SK-N-SH (cell line): ENCODE data around the gene MAD1L1. TPM values are rescaled to one million over a fixed set of nuclear protein-coding genes. Genes with fewer than 3 reads are reported as not detected.

Source experiments
- CTCF ChIA-PET: fragments of 300-600, 350-600 bp; formaldehyde crosslinking; extraction: SDS; loops from one replicate; lab custom pipeline; 2021; lab: Yijun Ruan, JAX
- POLR2A ChIA-PET: fragments of 350-600 bp; sonication (Branson Sonifier 250); formaldehyde crosslinking; extraction: SDS; loops from one replicate; lab custom pipeline; 2020; ENCODE audit warnings: antibody characterized with exemption, inconsistent platforms; lab: Yijun Ruan, JAX
- DNase-seq: peaks from one replicate; pipeline ENCODE4 v3.0.0; 2012
- H2AFZ ChIP-seq: fragments of 200-600 bp; sonication (generic); 2 replicates; pipeline ENCODE4 v1.8.1; 2016; ENCODE audit warnings: antibody characterized with exemption, mild to moderate bottlenecking, low read depth
- H3F3A ChIP-seq: fragments of 200-600 bp; sonication (generic); replicated peaks from 2 replicates; pipeline ENCODE3; 2016; ENCODE audit warnings: antibody characterized with exemption, mild to moderate bottlenecking; ENCODE audit not compliant: insufficient read depth
- H3K27ac ChIP-seq, 2 experiments: fragments of 200-500 bp in 1 of 2; fragments of 200-600 bp in 1 of 2; sonication (Bioruptor generic) in 1 of 2; sonication (generic), shearing (Covaris generic) in 1 of 2; 2 replicates each; pipeline versions ENCODE4 v1.5.1 to v1.6.1; 2014 to 2016; ENCODE audit warnings: low read depth in 2 of 2, inconsistent platforms in 1 of 2, low read length in 1 of 2, mild to moderate bottlenecking in 1 of 2, mixed read lengths in 1 of 2
- H3K27me3 ChIP-seq: fragments of 200-600 bp; sonication (generic), shearing (Covaris generic); 2 replicates; pipeline ENCODE4 v1.6.1; 2016; ENCODE audit warnings: mixed run types; ENCODE audit not compliant: insufficient read depth
- H3K36me3 ChIP-seq, 2 experiments: fragments of 200-500 bp in 1 of 2; fragments of 200-600 bp in 1 of 2; sonication (Bioruptor generic) in 1 of 2; sonication (generic) in 1 of 2; replicated peaks in 1 of 2; 2 replicates each; pipeline versions ENCODE3 to v1.5.1; 2014 to 2016; ENCODE audit warnings: low read length in 1 of 2, mild to moderate bottlenecking in 1 of 2; ENCODE audit not compliant: insufficient read depth in 2 of 2, control insufficient read depth in 1 of 2
- H3K4me1 ChIP-seq, 2 experiments: fragments of 200-500 bp in 1 of 2; fragments of 200-600 bp in 1 of 2; sonication (Bioruptor generic) in 1 of 2; sonication (generic), shearing (Covaris generic) in 1 of 2; 2 replicates each; pipeline versions ENCODE4 v1.5.1 to v1.6.1; 2014 to 2016; ENCODE audit warnings: low read depth in 1 of 2, low read length in 1 of 2, mixed run types in 1 of 2; ENCODE audit not compliant: insufficient read depth in 2 of 2, control insufficient read depth in 1 of 2
- H3K4me2 ChIP-seq: fragments of 200-600 bp; sonication (generic), shearing (Covaris generic); 2 replicates; pipeline ENCODE4 v1.6.1; 2017; ENCODE audit warnings: mixed run types
- H3K4me3 ChIP-seq, 2 experiments: fragments of 200-500 bp in 1 of 2; fragments of 200-600 bp in 1 of 2; sonication (Bioruptor generic) in 1 of 2; sonication (generic), shearing (Covaris generic) in 1 of 2; 2 replicates each; pipeline versions ENCODE4 v1.5.1 to v1.8.1; 2014 to 2016; ENCODE audit warnings: low read depth in 2 of 2, inconsistent platforms in 1 of 2, low read length in 1 of 2, mild to moderate bottlenecking in 1 of 2, mixed read lengths in 1 of 2, moderate library complexity in 1 of 2
- H3K79me2 ChIP-seq: fragments of 200-600 bp; sonication (generic); 2 replicates; pipeline ENCODE4 v1.8.1; 2017; ENCODE audit warnings: mild to moderate bottlenecking; ENCODE audit not compliant: insufficient read depth
- H3K9ac ChIP-seq: fragments of 200-600 bp; sonication (generic); 2 replicates; pipeline ENCODE4 v1.6.1; 2017; ENCODE audit warnings: mixed run types
- H3K9me2 ChIP-seq: fragments of 200-600 bp; sonication (generic); 2 replicates; pipeline ENCODE4 v1.6.1; 2017; ENCODE audit warnings: mixed run types
- H3K9me3 ChIP-seq: fragments of 200-600 bp; sonication (generic); 2 replicates; pipeline ENCODE4 v1.6.1; 2017; ENCODE audit warnings: mixed run types, mild to moderate bottlenecking, moderate library complexity
- H4K20me1 ChIP-seq: fragments of 200-600 bp; sonication (generic); 2 replicates; pipeline ENCODE4 v1.6.1; 2017; ENCODE audit warnings: mild to moderate bottlenecking, mixed run types; ENCODE audit not compliant: insufficient read depth
- CHD2 ChIP-seq: fragments of 150-350 bp; IDR thresholded peaks from 2 replicates; pipeline ENCODE4 v1.6.1; 2018; ENCODE audit warnings: low read length; ENCODE audit not compliant: partially characterized antibody
- CTCF ChIP-seq: fragments of 200-600 bp; sonication (generic); IDR thresholded peaks from 2 replicates; pipeline ENCODE4 v1.6.1; 2017; ENCODE audit warnings: antibody characterized with exemption, mild to moderate bottlenecking, moderate library complexity
- ELF1 ChIP-seq: IDR thresholded peaks from 2 replicates; pipeline ENCODE4 v1.4.0; 2012
- EZH2phosphoT487 ChIP-seq: fragments of 200-600 bp; sonication (generic); IDR thresholded peaks from 2 replicates; pipeline ENCODE4 v1.6.1; 2017; ENCODE audit warnings: low read depth, mixed run types, mild to moderate bottlenecking, antibody characterized with exemption, moderate library complexity, borderline replicate concordance
- FOSL2 ChIP-seq: IDR thresholded peaks from 2 replicates; pipeline ENCODE4 v1.4.0; 2012; ENCODE audit warnings: low read depth, mild to moderate bottlenecking, moderate library complexity, borderline replicate concordance
- FOXJ3 ChIP-seq: sonication (generic); formaldehyde crosslinking; IDR thresholded peaks from 2 replicates; pipeline ENCODE4 v1.5.1; 2020; ENCODE audit warnings: mild to moderate bottlenecking, missing genetic modification reagents
- FOXM1 ChIP-seq: IDR thresholded peaks from 2 replicates; pipeline ENCODE4 v1.4.0; 2012; ENCODE audit warnings: low read depth, mild to moderate bottlenecking
- GABPA ChIP-seq: IDR thresholded peaks from 2 replicates; pipeline ENCODE4 v1.4.0; 2012; ENCODE audit warnings: low read depth, mild to moderate bottlenecking
- GATA2 ChIP-seq: sonication (generic); formaldehyde crosslinking; IDR thresholded peaks from 2 replicates; pipeline ENCODE4 v1.5.0; 2020; ENCODE audit warnings: mild to moderate bottlenecking, missing genetic modification reagents
- JUND ChIP-seq: IDR thresholded peaks from 2 replicates; pipeline ENCODE4 v1.4.0; 2012
- NFIC ChIP-seq: IDR thresholded peaks from 2 replicates; pipeline ENCODE4 v1.4.0; 2012; ENCODE audit warnings: borderline replicate concordance
- POLR2AphosphoS5 ChIP-seq: IDR thresholded peaks from 2 replicates; pipeline ENCODE4 v1.6.1; 2012; ENCODE audit warnings: low read depth, low read length
- RAD21 ChIP-seq: IDR thresholded peaks from 2 replicates; pipeline ENCODE4 v1.6.1; 2012; ENCODE audit warnings: mild to moderate bottlenecking, low read length
- REST ChIP-seq: IDR thresholded peaks from 2 replicates; pipeline ENCODE4 v1.6.1; 2012; ENCODE audit warnings: mild to moderate bottlenecking, low read depth, low read length, moderate library complexity
- RFX5 ChIP-seq: IDR thresholded peaks from 2 replicates; pipeline ENCODE4 v1.6.1; 2012; ENCODE audit warnings: mild to moderate bottlenecking, improper control_type of control experiment, low read length
- SIN3A ChIP-seq: IDR thresholded peaks from 2 replicates; pipeline ENCODE4 v1.6.1; 2012; ENCODE audit warnings: low read depth, mild to moderate bottlenecking, low read length, moderate library complexity, borderline replicate concordance
- TAF1 ChIP-seq: IDR thresholded peaks from 2 replicates; pipeline ENCODE4 v1.6.1; 2012; ENCODE audit warnings: low read depth, mild to moderate bottlenecking, low read length, moderate library complexity, borderline replicate concordance
- YY1 ChIP-seq: IDR thresholded peaks from 2 replicates; pipeline ENCODE4 v1.4.0; 2012; ENCODE audit warnings: low read depth, mild to moderate bottlenecking
- WGBS: methylation state at CpG from one replicate; pipeline ENCODE4 v1.1.6; 2017; ENCODE audit warnings: low lambda C conversion rate; 5-methylcytosine and 5-hydroxymethylcytosine counted together
- polyA plus RNA-seq, 3 experiments: library from polyadenylated mRNA; depleted of rRNA; stranded (reverse); fragments of >200 nt; gene quantifications; 2 replicates each; pipeline ENCODE4 v1.2.3, GENCODE V29; 2012

MAD1L1 gene
- polyA plus RNA-seq, 1 of the 3 experiments (the other 2 are of a cell fraction) = 46.2 TPM

DNA sequence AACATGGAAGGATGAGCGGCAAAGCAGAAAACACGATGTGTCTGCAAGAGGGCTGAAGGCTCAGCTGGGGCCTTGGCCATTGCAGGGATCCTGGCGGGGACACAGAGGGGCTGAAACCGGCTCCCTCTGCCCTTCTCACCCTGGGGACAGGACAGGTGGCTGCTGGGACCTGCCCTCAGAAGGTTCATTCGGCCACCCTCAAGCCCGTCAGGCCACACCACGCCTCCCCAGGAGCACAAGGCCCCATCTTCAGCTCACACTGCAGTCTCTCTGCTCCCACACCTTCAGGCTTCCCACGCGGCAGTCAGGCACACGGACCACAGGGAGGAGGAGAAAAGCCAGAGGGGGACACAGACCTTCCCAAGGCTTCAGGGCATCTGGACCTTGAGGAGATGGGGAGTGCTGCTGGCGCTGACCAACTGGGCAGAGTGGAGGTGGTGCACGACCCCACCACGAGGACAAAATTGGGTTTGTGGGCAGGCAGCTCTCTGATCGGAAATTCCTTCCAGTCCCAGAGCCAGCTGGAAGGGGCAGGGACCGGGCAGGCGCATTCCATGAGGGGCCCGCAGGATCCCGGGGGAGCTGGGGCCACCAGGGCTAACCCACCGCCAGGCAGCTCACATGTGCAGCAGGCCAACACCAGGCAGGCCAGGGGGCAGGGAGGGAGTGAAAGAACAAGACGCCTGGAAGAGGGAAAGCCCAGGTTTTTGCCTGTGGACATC is 104.0 kb downstream of the MAD1L1 start:
- CTCF ChIA-PET = interaction anchor here (0.8 to 1.4 kb wide), 2 partner anchors 75 to 81 kb away, joined by 3 to 4 read pairs; no protein-coding TSS in a partner anchor
- H3F3A ChIP-seq = no peaks in the 10 kb centered on the region
- POLR2A ChIA-PET = no interaction called here
- TF ChIP-seq POLR2AphosphoS5 (no peak), FOXM1 (no peak)
- H3K4me1 ChIP-seq = peaks cover 0 to 39% of the 10 kb centered on the region in 2 experiments; a peak in 2 of 4 replicates
- no peak overlapping the region for H3K4me2 ChIP-seq
- no peak overlapping the region for H3K4me3 ChIP-seq
- no peaks in the 10 kb centered on the region for H3K9me3 ChIP-seq
- H3K27ac ChIP-seq = peak overlapping the region in 1 of 2 experiments; percentile 12; a peak in 1 of 4 replicates
- peaks cover 0 to 30% of the 10 kb centered on the region in 2 experiments for H3K36me3 ChIP-seq
- no peaks in the 10 kb centered on the region for H3K27me3 ChIP-seq
- no peaks in the 10 kb centered on the region for H3K9me2 ChIP-seq
- WGBS = 85% methylated on average over 20 of the region's 20 CpGs
- no peak overlapping the region for H3K9ac ChIP-seq
- no peak for DNase-seq
- no peak overlapping the region for H2AFZ ChIP-seq
- no peaks in the 10 kb centered on the region for H4K20me1 ChIP-seq
- no peaks in the 10 kb centered on the region for H3K79me2 ChIP-seq

DNA sequence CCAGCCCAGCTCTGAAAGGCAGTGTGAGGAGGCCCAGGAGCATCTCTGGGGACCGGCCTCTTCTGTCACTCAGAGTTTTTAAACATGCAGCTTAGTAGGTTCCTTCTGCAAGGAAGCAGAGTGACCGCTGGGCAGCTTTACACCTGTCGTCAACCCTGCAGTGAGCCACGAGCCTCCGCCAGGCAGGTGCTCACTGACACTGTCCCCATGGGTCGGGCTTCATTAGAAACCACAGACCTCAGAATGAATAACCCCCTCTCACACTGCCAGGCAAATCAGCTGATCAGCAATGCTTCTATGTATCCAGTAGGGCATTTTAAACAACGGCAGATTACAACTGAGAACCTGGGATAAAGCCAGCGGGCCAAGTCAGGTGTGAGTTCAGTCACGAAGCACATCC is 106.1 kb downstream of the MAD1L1 start:
- ChIA-PET CTCF (interaction anchor here (0.9 to 1.4 kb wide), 3 partner anchors 19 to 26 kb away, joined by 3 to 4 read pairs (median 4); no protein-coding TSS in a partner anchor), POLR2A (no interaction called here)
- 95% methylated on average over 6 of the region's 9 CpGs for WGBS
- H3K9me3 ChIP-seq = no peaks in the 10 kb centered on the region
- no peaks in the 10 kb centered on the region for H3F3A ChIP-seq
- TF ChIP-seq ELF1 (no peak), FOXJ3 (CRISPR knock-in tag) (no peak), YY1 (no peak), POLR2AphosphoS5 (no peak), EZH2phosphoT487 (no peak), FOSL2 (no peak), RAD21 (no peak), JUND (no peak), NFIC (no peak), CHD2 (no peak), SIN3A (no peak), GATA2 (CRISPR knock-in tag) (no peak), TAF1 (no peak), RFX5 (no peak), CTCF (no peak), GABPA (no peak), REST (no peak)
- H4K20me1 ChIP-seq = no peaks in the 10 kb centered on the region
- H3K9ac ChIP-seq = no peak overlapping the region
- no peaks in the 10 kb centered on the region for H3K79me2 ChIP-seq
- no peaks in the 10 kb centered on the region for H3K9me2 ChIP-seq
- no peaks in the 10 kb centered on the region for H3K27me3 ChIP-seq
- no peak overlapping the region; a peak in 1 of 4 replicates for H3K27ac ChIP-seq
- no peak overlapping the region for H3K4me2 ChIP-seq
- no peak overlapping the region for H2AFZ ChIP-seq
- no peak overlapping the region for H3K4me3 ChIP-seq
- H3K36me3 ChIP-seq = peaks cover 4 to 17% of the 10 kb centered on the region in 2 experiments
- H3K4me1 ChIP-seq = peaks cover 0 to 43% of the 10 kb centered on the region in 2 experiments; a peak in 2 of 4 replicates
- no peak for DNase-seq
